ENCODE results near the gene CHCHD3.

DNA sequence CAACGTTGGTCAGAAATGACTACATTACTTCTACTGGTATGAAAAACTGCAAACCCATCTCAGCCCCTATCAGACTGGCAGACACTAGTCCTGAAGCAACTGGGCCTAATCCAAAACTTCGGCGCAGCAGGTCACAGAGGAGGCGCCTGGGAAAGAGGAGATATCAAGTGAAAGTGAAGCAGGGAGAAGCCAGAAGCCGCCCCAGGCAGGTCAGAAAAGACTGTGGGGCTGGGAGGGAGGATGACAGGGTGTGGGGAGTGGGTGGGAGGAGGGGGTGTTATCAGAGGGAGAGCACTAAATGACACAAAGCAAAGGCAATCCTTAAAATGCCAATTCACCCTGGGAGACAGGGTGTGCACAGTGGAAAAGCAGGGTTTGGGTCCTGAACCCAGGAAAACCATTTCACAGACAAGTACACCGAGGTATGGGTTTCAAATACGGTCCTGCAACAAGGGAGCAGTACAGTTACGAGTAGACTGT, 731 bp downstream of the CHCHD3 start:
- no peak for TF ChIP-seq POLR2A (IDR thresholded peaks at IDR 0.05)
- TF ChIP-seq, protein P1, sequence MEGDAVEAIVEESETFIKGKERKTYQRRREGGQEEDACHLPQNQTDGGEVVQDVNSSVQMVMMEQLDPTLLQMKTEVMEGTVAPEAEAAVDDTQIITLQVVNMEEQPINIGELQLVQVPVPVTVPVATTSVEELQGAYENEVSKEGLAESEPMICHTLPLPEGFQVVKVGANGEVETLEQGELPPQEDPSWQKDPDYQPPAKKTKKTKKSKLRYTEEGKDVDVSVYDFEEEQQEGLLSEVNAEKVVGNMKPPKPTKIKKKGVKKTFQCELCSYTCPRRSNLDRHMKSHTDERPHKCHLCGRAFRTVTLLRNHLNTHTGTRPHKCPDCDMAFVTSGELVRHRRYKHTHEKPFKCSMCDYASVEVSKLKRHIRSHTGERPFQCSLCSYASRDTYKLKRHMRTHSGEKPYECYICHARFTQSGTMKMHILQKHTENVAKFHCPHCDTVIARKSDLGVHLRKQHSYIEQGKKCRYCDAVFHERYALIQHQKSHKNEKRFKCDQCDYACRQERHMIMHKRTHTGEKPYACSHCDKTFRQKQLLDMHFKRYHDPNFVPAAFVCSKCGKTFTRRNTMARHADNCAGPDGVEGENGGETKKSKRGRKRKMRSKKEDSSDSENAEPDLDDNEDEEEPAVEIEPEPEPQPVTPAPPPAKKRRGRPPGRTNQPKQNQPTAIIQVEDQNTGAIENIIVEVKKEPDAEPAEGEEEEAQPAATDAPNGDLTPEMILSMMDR (IDR thresholded peaks at IDR 0.05) = no peak

Data from tibial nerve (tissue), 3 donors.